ENCODE measurements around the gene ITLN1. TPM values are rescaled to one million over a fixed set of nuclear protein-coding genes. Genes with fewer than 3 reads are reported as not detected.

Gene ITLN1
- not detected in 2 replicates for total RNA-seq

DNA sequence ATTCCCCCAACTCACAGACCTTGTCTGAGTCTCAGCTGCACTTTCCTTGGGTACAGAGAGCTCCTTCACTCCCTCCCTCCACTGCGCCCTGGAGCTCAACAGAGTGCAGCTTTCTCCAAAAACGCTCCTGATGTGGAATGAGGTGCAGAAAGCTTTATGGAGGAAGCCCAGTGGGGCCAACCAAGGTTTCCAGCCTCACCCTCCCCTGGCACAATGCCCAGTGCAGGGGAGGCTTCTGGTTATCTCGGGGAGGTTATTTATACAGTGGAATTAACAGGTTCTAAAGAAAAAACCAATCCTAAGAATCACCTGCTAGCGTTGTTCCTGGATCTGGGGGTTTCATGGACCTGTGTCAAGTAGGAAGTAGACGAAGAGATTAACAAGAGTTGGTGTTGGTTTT, at the start of gene ITLN1:
ITLN1 (minus strand) TSS at position 139 of the 400 bp plus-strand sequence. CDS start 303 bp downstream, outside the sequence.

DNA sequence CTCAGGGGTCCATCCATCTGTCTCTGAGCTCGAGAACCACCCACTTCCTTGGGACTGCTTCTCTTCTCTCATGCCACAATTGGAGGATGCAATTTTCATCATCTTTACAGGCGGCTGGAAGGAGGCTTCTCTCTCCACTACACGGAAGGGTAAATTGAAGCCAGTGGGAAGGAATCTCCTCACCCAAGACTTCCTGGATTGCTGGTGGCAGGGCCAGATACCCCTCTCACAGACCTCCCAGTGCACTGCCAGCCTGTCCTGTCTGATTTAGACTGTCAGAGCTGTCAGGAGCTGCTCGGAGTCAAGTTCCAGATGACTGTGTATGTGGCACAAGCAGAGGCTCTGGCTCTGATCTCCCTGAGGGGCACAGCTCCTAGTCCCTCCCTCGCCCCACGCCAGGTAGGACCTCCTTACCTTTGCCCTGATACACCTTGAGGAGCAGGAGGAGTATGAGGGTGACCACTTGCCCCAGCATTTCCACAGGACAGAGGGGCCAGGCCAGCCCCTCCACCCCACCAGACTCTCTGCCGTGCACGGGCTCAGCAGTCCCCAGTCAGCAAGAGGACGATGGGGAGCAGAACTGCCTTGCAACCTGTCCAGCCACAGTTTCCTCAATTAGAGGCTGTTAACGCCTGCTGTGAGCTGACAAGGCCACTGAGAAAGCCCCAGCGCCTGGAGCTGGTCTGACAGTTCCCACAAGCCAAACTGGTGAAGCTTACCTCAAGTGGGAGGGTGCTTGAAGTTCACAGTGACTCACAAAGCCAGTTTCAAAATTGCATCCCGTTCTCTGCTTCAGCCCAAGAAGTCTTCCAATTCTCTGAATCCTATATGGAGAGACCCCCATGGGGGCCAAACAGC, 22.5 kb downstream of the ITLN1 start, which contains the start of gene CD244:
CD244 (minus strand) TSS at position 685 of the 858 bp plus-strand sequence; CDS start at position 475, 210 bp downstream.

Other genes starting within 250 kb of the ITLN1 start
- gene SLAMF1, start 238.1 kb downstream of the ITLN1 start, total RNA-seq: under 0.01 TPM in 1 of 2 replicates, not detected in the other
- gene CD48, start 173.4 kb downstream of the ITLN1 start, total RNA-seq: not detected in 2 replicates
- not detected in 2 replicates for gene SLAMF7, start 145.9 kb downstream of the ITLN1 start, total RNA-seq
- not detected in 2 replicates for gene LY9, start 89.0 kb downstream of the ITLN1 start, total RNA-seq
- not detected in 2 replicates for gene CD244, start 22.3 kb downstream of the ITLN1 start, total RNA-seq
- gene ITLN2, start 69.6 kb upstream of the ITLN1 start, total RNA-seq: not detected in 2 replicates
- 3.7 and 12.7 TPM in 2 replicates for gene F11R, start 136.0 kb upstream of the ITLN1 start, total RNA-seq
- gene TSTD1, start 153.8 kb upstream of the ITLN1 start, total RNA-seq: 5.7 and 6.7 TPM in 2 replicates
- 51.0 and 92.8 TPM in 2 replicates for gene USF1, start 160.8 kb upstream of the ITLN1 start, total RNA-seq
- gene ARHGAP30, start 184.7 kb upstream of the ITLN1 start, total RNA-seq: under 0.01 TPM in 1 of 2 replicates, not detected in the other
- gene NECTIN4, start 204.4 kb upstream of the ITLN1 start, total RNA-seq: 1.1 and 2.6 TPM in 2 replicates
- 0.66 and 1.1 TPM in 2 replicates for gene KLHDC9, start 213.2 kb upstream of the ITLN1 start, total RNA-seq
- gene PFDN2, start 232.9 kb upstream of the ITLN1 start, total RNA-seq: 29.8 and 78.3 TPM in 2 replicates
- 23.2 and 34.6 TPM in 2 replicates for gene NIT1, start 232.9 kb upstream of the ITLN1 start, total RNA-seq
- 31.5 and 35.9 TPM in 2 replicates for gene DEDD, start 247.5 kb upstream of the ITLN1 start, total RNA-seq